Upper lobe of right lung (tissue), 1 donor: ENCODE data around the gene ZNF185. TPM values are rescaled to one million over a fixed set of nuclear protein-coding genes. Genes with fewer than 3 reads are reported as not detected.

Experiments
- ATAC-seq: fragments of 200-7000 bp; cut with Tn5 transposase; one replicate; pipeline ENCODE4 v1.9.1; 2020; ENCODE audit warnings: mild to moderate bottlenecking, moderate library complexity
- DNase-seq: peaks from one replicate; pipeline ENCODE4 v3.0.0-alpha.2; 2020
- H3K27ac ChIP-seq: fragments of 200-600 bp; one replicate; pipeline ENCODE4 v1.8.0; 2022
- H3K27me3 ChIP-seq: fragments of 200-600 bp; one replicate; pipeline ENCODE4 v1.8.0; 2022; ENCODE audit warnings: mild to moderate bottlenecking
- H3K36me3 ChIP-seq: fragments of 200-600 bp; one replicate; pipeline ENCODE4 v1.8.0; 2022
- H3K4me1 ChIP-seq: fragments of 200-600 bp; one replicate; pipeline ENCODE4 v1.8.0; 2022
- H3K4me3 ChIP-seq: fragments of 200-600 bp; one replicate; pipeline ENCODE4 v1.8.0; 2022; ENCODE audit warnings: mild to moderate bottlenecking
- H3K9me3 ChIP-seq: fragments of 200-600 bp; one replicate; pipeline ENCODE4 v1.8.0; 2022
- intact Hi-C: fragments of 100-400 bp; cut with DNase I; formaldehyde crosslinking; loops from one replicate; pipeline ENCODE4 v1.11.0; 2022
- total RNA-seq: library from RNA; stranded (reverse); fragmentation: NEBNext Ultra II Directional; extraction: Animal tissue kit (Norgen Biotek cat#: 25700); gene quantifications from one replicate; pipeline ENCODE4 v1.2.1, GENCODE V29; 2021
- TF ChIP-seq, protein P1 (sequence below): fragments of 200-600 bp; IDR thresholded peaks from one replicate; pipeline ENCODE4 v1.8.0; 2022; ENCODE audit warnings: antibody characterized with exemption
- donor health status: DM: no; HTN: yes; CAD: no; lungs with severe emphysema.

The ZNF185 gene
- total RNA-seq, 1 donor from 2014 or later: 16.3 TPM

- DNase-seq (no peak), ATAC-seq (no peak)
- Histone ChIP-seq H3K36me3 (peaks cover 26% of the 10 kb centered on the region), H3K27ac (no peak overlapping the region), H3K4me1 (no peaks in the 10 kb centered on the region), H3K9me3 (no peaks in the 10 kb centered on the region), H3K4me3 (no peak overlapping the region), H3K27me3 (no peaks in the 10 kb centered on the region)
- intact Hi-C loops: no loop called here
- TF ChIP-seq, protein P1, sequence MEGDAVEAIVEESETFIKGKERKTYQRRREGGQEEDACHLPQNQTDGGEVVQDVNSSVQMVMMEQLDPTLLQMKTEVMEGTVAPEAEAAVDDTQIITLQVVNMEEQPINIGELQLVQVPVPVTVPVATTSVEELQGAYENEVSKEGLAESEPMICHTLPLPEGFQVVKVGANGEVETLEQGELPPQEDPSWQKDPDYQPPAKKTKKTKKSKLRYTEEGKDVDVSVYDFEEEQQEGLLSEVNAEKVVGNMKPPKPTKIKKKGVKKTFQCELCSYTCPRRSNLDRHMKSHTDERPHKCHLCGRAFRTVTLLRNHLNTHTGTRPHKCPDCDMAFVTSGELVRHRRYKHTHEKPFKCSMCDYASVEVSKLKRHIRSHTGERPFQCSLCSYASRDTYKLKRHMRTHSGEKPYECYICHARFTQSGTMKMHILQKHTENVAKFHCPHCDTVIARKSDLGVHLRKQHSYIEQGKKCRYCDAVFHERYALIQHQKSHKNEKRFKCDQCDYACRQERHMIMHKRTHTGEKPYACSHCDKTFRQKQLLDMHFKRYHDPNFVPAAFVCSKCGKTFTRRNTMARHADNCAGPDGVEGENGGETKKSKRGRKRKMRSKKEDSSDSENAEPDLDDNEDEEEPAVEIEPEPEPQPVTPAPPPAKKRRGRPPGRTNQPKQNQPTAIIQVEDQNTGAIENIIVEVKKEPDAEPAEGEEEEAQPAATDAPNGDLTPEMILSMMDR: no peak
Observed at GRCh38 chrX:152865232-152865920, 32.5 kb upstream of the ZNF185 start.

- no peaks in the 10 kb centered on the region for H3K27me3 ChIP-seq
- TF ChIP-seq, protein P1: no peak
- no peak overlapping the region for H3K27ac ChIP-seq
- H3K4me3 ChIP-seq: no peak overlapping the region
- DNase-seq (no peak), ATAC-seq (no peak)
- no peaks in the 10 kb centered on the region for H3K4me1 ChIP-seq
- H3K9me3 ChIP-seq: no peaks in the 10 kb centered on the region
- intact Hi-C loops: no loop called here
- H3K36me3 ChIP-seq: peaks cover 26% of the 10 kb centered on the region
Observed at GRCh38 chrX:152866386-152866785, 31.5 kb upstream of the ZNF185 start.

GRCh38 chrX:152869972-152870371 lies 27.9 kb upstream of the ZNF185 start:
- Histone ChIP-seq H3K9me3 (no peaks in the 10 kb centered on the region), H3K4me3 (no peak overlapping the region), H3K4me1 (no peaks in the 10 kb centered on the region), H3K27ac (no peak overlapping the region), H3K36me3 (peaks cover 26% of the 10 kb centered on the region), H3K27me3 (no peaks in the 10 kb centered on the region)
- intact Hi-C loops: no loop called here
- DNase-seq (no peak), ATAC-seq (no peak)
- TF ChIP-seq, protein P1: no peak

GRCh38 chrX:152871260-152871659 lies 26.6 kb upstream of the ZNF185 start:
- no peaks in the 10 kb centered on the region for H3K4me1 ChIP-seq
- DNase-seq (no peak), ATAC-seq (no peak)
- TF ChIP-seq, protein P1: no peak
- peaks cover 19% of the 10 kb centered on the region for H3K36me3 ChIP-seq
- no peaks in the 10 kb centered on the region for H3K27me3 ChIP-seq
- intact Hi-C loops: no loop called here
- H3K9me3 ChIP-seq: no peaks in the 10 kb centered on the region
- H3K4me3 ChIP-seq: no peak overlapping the region
- no peak overlapping the region for H3K27ac ChIP-seq

GRCh38 chrX:152872522-152872921 lies 25.3 kb upstream of the ZNF185 start:
- DNase-seq: no peak
- H3K9me3 ChIP-seq: no peaks in the 10 kb centered on the region
- H3K27ac ChIP-seq: no peak overlapping the region
- peaks cover 15% of the 10 kb centered on the region for H3K36me3 ChIP-seq
- no peak for ATAC-seq
- H3K4me3 ChIP-seq: no peak overlapping the region
- H3K4me1 ChIP-seq: no peaks in the 10 kb centered on the region
- H3K27me3 ChIP-seq: no peaks in the 10 kb centered on the region
- intact Hi-C loops: no loop called here
- TF ChIP-seq, protein P1: no peak

DNA sequence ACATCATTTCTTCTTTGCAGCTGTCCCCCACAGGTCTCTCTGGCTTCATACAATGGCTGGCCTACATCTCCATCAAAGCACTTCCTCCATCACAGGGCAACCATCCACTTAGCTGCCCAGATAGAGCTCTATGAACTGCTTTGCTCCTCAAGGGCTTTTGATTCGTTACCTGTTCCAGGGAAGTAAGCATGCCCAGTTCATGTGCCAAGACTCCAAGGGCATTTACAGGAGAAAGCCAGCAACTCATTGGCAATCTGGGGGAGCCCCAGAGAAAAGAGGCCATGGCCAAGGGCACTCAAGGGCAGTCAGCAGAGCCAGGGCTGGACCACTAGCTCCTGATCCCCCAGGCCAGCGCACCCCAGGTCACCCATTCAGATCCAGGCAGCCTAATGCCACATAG lies 24.5 kb upstream of the ZNF185 start:
- Histone ChIP-seq H3K27me3 (no peaks in the 10 kb centered on the region), H3K27ac (no peak overlapping the region), H3K4me1 (no peaks in the 10 kb centered on the region), H3K9me3 (no peaks in the 10 kb centered on the region), H3K4me3 (no peak overlapping the region), H3K36me3 (peaks cover 11% of the 10 kb centered on the region)
- intact Hi-C loops: no loop called here
- TF ChIP-seq, protein P1: no peak
- ATAC-seq (no peak), DNase-seq (no peak)
